HuH-7 (cell line): ENCODE measurements around the gene FCRL6.

Experiments used
- DNase-seq: peaks from one replicate; pipeline ENCODE4 v3.0.0; 2011; ENCODE audit warnings: low spot score

FCRL6 gene

DNA sequence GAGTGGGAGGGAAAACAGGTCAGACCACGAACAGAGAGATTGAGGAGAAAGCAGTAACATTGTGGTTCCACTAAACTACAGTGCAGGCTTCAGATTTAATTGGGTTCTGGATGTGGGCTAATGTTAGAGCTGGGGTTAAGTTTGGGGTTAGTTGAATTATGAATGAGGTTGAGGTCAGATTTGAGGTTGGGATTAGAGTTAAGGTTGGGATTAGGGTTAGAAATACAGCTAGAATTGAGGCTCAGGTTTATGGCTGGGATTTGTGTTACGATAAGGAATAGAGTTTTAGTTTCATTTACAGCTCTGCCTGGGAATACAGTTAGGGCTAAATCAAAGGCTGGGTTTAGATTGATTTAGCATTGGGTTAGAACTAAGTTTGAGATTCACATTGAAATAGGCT lies 62.1 kb downstream of the FCRL6 start:
- no peak for DNase-seq
